ENCODE data around the gene SPRYD3.
"Not testable (repeated sequence)": the region's sequence is repeated elsewhere in the genome, so short reads cannot be mapped to it uniquely, and the experiment has no call there.

The SPRYD3 gene

GRCh38 chr12:53044052-53044581 is 35.1 kb downstream of the SPRYD3 start:
- no peak for ATAC-seq (ENCODE audit: low read depth)
- Histone ChIP-seq H3K4me3 (ENCODE audit: severe bottlenecking) (no peak overlapping the region), H3K27ac (ENCODE audit: poor library complexity, severe bottlenecking) (no peak overlapping the region), H3K9me3 (ENCODE audit: severe bottlenecking) (no peaks in the 10 kb centered on the region), H3K4me1 (ENCODE audit: insufficient read depth, poor library complexity, severe bottlenecking) (peaks cover 25% of the 10 kb centered on the region), H3K27me3 (ENCODE audit: insufficient read depth, poor library complexity, severe bottlenecking) (no peaks in the 10 kb centered on the region), H3K36me3 (ENCODE audit: low read depth) (peaks cover 13% of the 10 kb centered on the region)
- no peak for TF ChIP-seq CTCF (IDR thresholded peaks at IDR 0.05; ENCODE audit: poor library complexity, severe bottlenecking)
- DNase-seq (ENCODE audit: low spot score): no peak

- DNase-seq (ENCODE audit: low spot score) (no peak), ATAC-seq (ENCODE audit: low read depth) (no peak)
- no peak overlapping the region for H3K4me3 ChIP-seq (ENCODE audit: severe bottlenecking)
- H3K27me3 ChIP-seq (ENCODE audit: insufficient read depth, poor library complexity, severe bottlenecking): no peaks in the 10 kb centered on the region
- H3K4me1 ChIP-seq (ENCODE audit: insufficient read depth, poor library complexity, severe bottlenecking): peaks cover 12% of the 10 kb centered on the region
- H3K36me3 ChIP-seq (ENCODE audit: low read depth): peaks cover 26% of the 10 kb centered on the region
- H3K27ac ChIP-seq (ENCODE audit: poor library complexity, severe bottlenecking): no peak overlapping the region
- TF ChIP-seq CTCF (IDR thresholded peaks at IDR 0.05; ENCODE audit: poor library complexity, severe bottlenecking): no peak
- H3K9me3 ChIP-seq (ENCODE audit: severe bottlenecking): no peaks in the 10 kb centered on the region
Measured at GRCh38 chr12:53042607-53043454, 36.4 kb downstream of the SPRYD3 start.

GRCh38 chr12:53039851-53040250 is 39.3 kb downstream of the SPRYD3 start:
- Histone ChIP-seq H3K27me3 (ENCODE audit: insufficient read depth, poor library complexity, severe bottlenecking) (no peaks in the 10 kb centered on the region), H3K4me3 (ENCODE audit: severe bottlenecking) (no peak overlapping the region), H3K9me3 (ENCODE audit: severe bottlenecking) (no peaks in the 10 kb centered on the region), H3K36me3 (ENCODE audit: low read depth) (peaks cover 56% of the 10 kb centered on the region), H3K27ac (ENCODE audit: poor library complexity, severe bottlenecking) (no peak overlapping the region), H3K4me1 (ENCODE audit: insufficient read depth, poor library complexity, severe bottlenecking) (no peaks in the 10 kb centered on the region)
- no peak for TF ChIP-seq CTCF (IDR thresholded peaks at IDR 0.05; ENCODE audit: poor library complexity, severe bottlenecking)
- DNase-seq (ENCODE audit: low spot score) (no peak), ATAC-seq (ENCODE audit: low read depth) (no peak)

- Histone ChIP-seq H3K4me3 (ENCODE audit: severe bottlenecking) (no peak overlapping the region), H3K4me1 (ENCODE audit: insufficient read depth, poor library complexity, severe bottlenecking) (no peaks in the 10 kb centered on the region), H3K27me3 (ENCODE audit: insufficient read depth, poor library complexity, severe bottlenecking) (no peaks in the 10 kb centered on the region), H3K9me3 (ENCODE audit: severe bottlenecking) (no peaks in the 10 kb centered on the region), H3K27ac (ENCODE audit: poor library complexity, severe bottlenecking) (no peak overlapping the region), H3K36me3 (ENCODE audit: low read depth) (peaks cover 86% of the 10 kb centered on the region)
- ATAC-seq (ENCODE audit: low read depth): no peak
- DNase-seq (ENCODE audit: low spot score): no peak
- TF ChIP-seq CTCF (IDR thresholded peaks at IDR 0.05; ENCODE audit: poor library complexity, severe bottlenecking): no peak
Measured at GRCh38 chr12:53036802-53037201, 42.4 kb downstream of the SPRYD3 start.

- Histone ChIP-seq H3K9me3 (ENCODE audit: severe bottlenecking) (no peaks in the 10 kb centered on the region), H3K4me3 (ENCODE audit: severe bottlenecking) (no peak overlapping the region), H3K36me3 (ENCODE audit: low read depth) (peaks cover 96% of the 10 kb centered on the region), H3K4me1 (ENCODE audit: insufficient read depth, poor library complexity, severe bottlenecking) (no peaks in the 10 kb centered on the region), H3K27me3 (ENCODE audit: insufficient read depth, poor library complexity, severe bottlenecking) (no peaks in the 10 kb centered on the region), H3K27ac (ENCODE audit: poor library complexity, severe bottlenecking) (no peak overlapping the region)
- DNase-seq (ENCODE audit: low spot score): no peak
- no peak for ATAC-seq (ENCODE audit: low read depth)
- no peak for TF ChIP-seq CTCF (IDR thresholded peaks at IDR 0.05; ENCODE audit: poor library complexity, severe bottlenecking)
Measured at GRCh38 chr12:53034459-53034858, 44.7 kb downstream of the SPRYD3 start.

- not testable (repeated sequence) for H3K9me3 ChIP-seq (ENCODE audit: severe bottlenecking); H3K4me3 ChIP-seq (ENCODE audit: severe bottlenecking); DNase-seq (ENCODE audit: low spot score); H3K27ac ChIP-seq (ENCODE audit: poor library complexity, severe bottlenecking); H3K27me3 ChIP-seq (ENCODE audit: insufficient read depth, poor library complexity, severe bottlenecking); ATAC-seq (ENCODE audit: low read depth); H3K4me1 ChIP-seq (ENCODE audit: insufficient read depth, poor library complexity, severe bottlenecking)
- H3K36me3 ChIP-seq (ENCODE audit: low read depth): peaks cover 96% of the 10 kb centered on the region
Measured at GRCh38 chr12:53033832-53034231, 45.4 kb downstream of the SPRYD3 start.
